ENCODE results near the gene S1PR4.

DNA sequence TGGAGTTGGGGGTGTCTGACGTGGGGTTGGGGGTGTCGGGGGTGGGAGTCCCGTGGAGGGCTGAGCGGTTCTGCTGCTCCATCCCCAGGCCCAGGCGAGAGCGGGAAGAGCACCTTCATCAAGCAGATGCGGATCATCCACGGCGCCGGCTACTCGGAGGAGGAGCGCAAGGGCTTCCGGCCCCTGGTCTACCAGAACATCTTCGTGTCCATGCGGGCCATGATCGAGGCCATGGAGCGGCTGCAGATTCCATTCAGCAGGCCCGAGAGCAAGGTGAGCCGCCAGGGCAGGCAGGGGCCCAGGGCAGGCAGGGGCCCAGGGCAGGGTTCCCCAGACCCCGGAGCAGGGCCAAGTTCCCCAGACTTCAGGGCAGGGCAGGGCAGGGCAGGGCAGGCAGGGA, 30.1 kb upstream of the S1PR4 start:
- no peak for TF ChIP-seq PCBP1 (IDR thresholded peaks at IDR 0.05; ENCODE audit: low read depth, low read length, poor library complexity, severe bottlenecking)
- TF ChIP-seq, protein P1, sequence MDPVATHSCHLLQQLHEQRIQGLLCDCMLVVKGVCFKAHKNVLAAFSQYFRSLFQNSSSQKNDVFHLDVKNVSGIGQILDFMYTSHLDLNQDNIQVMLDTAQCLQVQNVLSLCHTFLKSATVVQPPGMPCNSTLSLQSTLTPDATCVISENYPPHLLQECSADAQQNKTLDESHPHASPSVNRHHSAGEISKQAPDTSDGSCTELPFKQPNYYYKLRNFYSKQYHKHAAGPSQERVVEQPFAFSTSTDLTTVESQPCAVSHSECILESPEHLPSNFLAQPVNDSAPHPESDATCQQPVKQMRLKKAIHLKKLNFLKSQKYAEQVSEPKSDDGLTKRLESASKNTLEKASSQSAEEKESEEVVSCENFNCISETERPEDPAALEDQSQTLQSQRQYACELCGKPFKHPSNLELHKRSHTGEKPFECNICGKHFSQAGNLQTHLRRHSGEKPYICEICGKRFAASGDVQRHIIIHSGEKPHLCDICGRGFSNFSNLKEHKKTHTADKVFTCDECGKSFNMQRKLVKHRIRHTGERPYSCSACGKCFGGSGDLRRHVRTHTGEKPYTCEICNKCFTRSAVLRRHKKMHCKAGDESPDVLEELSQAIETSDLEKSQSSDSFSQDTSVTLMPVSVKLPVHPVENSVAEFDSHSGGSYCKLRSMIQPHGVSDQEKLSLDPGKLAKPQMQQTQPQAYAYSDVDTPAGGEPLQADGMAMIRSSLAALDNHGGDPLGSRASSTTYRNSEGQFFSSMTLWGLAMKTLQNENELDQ (CRISPR knock-in tag; IDR thresholded peaks at IDR 0.05; ENCODE audit: borderline replicate concordance), result no peak
- TF ChIP-seq MYC (IDR thresholded peaks at IDR 0.05; ENCODE audit: low read depth, low read length), result no peak
- TF ChIP-seq MYC (CRISPR knock-in tag; IDR thresholded peaks at IDR 0.05; ENCODE audit: borderline replicate concordance, low read depth), result no peak
- no peak for TF ChIP-seq CEBPB (tag; IDR thresholded peaks at IDR 0.05)
- TF ChIP-seq, protein P2, sequence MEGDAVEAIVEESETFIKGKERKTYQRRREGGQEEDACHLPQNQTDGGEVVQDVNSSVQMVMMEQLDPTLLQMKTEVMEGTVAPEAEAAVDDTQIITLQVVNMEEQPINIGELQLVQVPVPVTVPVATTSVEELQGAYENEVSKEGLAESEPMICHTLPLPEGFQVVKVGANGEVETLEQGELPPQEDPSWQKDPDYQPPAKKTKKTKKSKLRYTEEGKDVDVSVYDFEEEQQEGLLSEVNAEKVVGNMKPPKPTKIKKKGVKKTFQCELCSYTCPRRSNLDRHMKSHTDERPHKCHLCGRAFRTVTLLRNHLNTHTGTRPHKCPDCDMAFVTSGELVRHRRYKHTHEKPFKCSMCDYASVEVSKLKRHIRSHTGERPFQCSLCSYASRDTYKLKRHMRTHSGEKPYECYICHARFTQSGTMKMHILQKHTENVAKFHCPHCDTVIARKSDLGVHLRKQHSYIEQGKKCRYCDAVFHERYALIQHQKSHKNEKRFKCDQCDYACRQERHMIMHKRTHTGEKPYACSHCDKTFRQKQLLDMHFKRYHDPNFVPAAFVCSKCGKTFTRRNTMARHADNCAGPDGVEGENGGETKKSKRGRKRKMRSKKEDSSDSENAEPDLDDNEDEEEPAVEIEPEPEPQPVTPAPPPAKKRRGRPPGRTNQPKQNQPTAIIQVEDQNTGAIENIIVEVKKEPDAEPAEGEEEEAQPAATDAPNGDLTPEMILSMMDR (IDR thresholded peaks at IDR 0.05 in 2 of 3, conservative IDR thresholded peaks at IDR 0.05 in 1 of 3; ENCODE audit: insufficient read depth in 2 of 3, low read depth in 1 of 3, low read length in 3 of 3), result no peak
- no peak for TF ChIP-seq MXD1 (CRISPR knock-in tag; IDR thresholded peaks at IDR 0.05; ENCODE audit: borderline replicate concordance, poor library complexity, severe bottlenecking)
- TF ChIP-seq TOE1 (IDR thresholded peaks at IDR 0.05; ENCODE audit: borderline replicate concordance), result no peak
- no peak for TF ChIP-seq TOE1 (CRISPR knock-in tag; IDR thresholded peaks at IDR 0.05; ENCODE audit: borderline replicate concordance, low read depth)
- TF ChIP-seq CBX3 (IDR thresholded peaks at IDR 0.05; ENCODE audit: borderline replicate concordance in 1 of 2, low read length in 2 of 2), result no peak
- no peak for TF ChIP-seq GABPB1 (CRISPR knock-in tag; IDR thresholded peaks at IDR 0.05)
- no peak for TF ChIP-seq EP300 (IDR thresholded peaks at IDR 0.05; ENCODE audit: low read length)
- TF ChIP-seq, protein P3, sequence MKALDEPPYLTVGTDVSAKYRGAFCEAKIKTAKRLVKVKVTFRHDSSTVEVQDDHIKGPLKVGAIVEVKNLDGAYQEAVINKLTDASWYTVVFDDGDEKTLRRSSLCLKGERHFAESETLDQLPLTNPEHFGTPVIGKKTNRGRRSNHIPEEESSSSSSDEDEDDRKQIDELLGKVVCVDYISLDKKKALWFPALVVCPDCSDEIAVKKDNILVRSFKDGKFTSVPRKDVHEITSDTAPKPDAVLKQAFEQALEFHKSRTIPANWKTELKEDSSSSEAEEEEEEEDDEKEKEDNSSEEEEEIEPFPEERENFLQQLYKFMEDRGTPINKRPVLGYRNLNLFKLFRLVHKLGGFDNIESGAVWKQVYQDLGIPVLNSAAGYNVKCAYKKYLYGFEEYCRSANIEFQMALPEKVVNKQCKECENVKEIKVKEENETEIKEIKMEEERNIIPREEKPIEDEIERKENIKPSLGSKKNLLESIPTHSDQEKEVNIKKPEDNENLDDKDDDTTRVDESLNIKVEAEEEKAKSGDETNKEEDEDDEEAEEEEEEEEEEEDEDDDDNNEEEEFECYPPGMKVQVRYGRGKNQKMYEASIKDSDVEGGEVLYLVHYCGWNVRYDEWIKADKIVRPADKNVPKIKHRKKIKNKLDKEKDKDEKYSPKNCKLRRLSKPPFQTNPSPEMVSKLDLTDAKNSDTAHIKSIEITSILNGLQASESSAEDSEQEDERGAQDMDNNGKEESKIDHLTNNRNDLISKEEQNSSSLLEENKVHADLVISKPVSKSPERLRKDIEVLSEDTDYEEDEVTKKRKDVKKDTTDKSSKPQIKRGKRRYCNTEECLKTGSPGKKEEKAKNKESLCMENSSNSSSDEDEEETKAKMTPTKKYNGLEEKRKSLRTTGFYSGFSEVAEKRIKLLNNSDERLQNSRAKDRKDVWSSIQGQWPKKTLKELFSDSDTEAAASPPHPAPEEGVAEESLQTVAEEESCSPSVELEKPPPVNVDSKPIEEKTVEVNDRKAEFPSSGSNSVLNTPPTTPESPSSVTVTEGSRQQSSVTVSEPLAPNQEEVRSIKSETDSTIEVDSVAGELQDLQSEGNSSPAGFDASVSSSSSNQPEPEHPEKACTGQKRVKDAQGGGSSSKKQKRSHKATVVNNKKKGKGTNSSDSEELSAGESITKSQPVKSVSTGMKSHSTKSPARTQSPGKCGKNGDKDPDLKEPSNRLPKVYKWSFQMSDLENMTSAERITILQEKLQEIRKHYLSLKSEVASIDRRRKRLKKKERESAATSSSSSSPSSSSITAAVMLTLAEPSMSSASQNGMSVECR (CRISPR knock-in tag; IDR thresholded peaks at IDR 0.05), result no peak
- TF ChIP-seq, protein P4, sequence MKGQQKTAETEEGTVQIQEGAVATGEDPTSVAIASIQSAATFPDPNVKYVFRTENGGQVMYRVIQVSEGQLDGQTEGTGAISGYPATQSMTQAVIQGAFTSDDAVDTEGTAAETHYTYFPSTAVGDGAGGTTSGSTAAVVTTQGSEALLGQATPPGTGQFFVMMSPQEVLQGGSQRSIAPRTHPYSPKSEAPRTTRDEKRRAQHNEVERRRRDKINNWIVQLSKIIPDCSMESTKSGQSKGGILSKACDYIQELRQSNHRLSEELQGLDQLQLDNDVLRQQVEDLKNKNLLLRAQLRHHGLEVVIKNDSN (CRISPR knock-in tag; IDR thresholded peaks at IDR 0.05), result no peak
- no peak for TF ChIP-seq ETV1 (tag; conservative IDR thresholded peaks at IDR 0.05; ENCODE audit: low read depth)

Measured in K562 (cell line).